CD14-positive monocyte (primary cell): ENCODE measurements around the gene BCOR. TPM values are rescaled to one million over a fixed set of nuclear protein-coding genes. Genes with fewer than 3 reads are reported as not detected.

Experiments used
- DNase-seq, 3 donors: peaks; one replicate each; pipeline ENCODE4 v3.0.0-alpha.2; 2011 to 2022
- H2AFZ ChIP-seq: 2 replicates; pipeline ENCODE4 v1.6.0; 2012; ENCODE audit warnings: mild to moderate bottlenecking, low read depth, low read length, inconsistent platforms; ENCODE audit not compliant: insufficient read depth, poor library complexity, severe bottlenecking
- H3K27ac ChIP-seq, 2 donors: 1 replicate in 1 of 2; 2 replicates in 1 of 2; pipeline ENCODE4 v1.5.1; 2012 to 2013; ENCODE audit warnings: low read length in 2 of 2, control low read depth in 1 of 2, inconsistent platforms in 1 of 2, low read depth in 1 of 2, mild to moderate bottlenecking in 1 of 2
- H3K27me3 ChIP-seq, 2 donors: one replicate each; pipeline versions ENCODE4 v1.6.0 to v1.6.1; 2011 to 2013; ENCODE audit warnings: low read length in 2 of 2; ENCODE audit not compliant: control insufficient read depth in 2 of 2, insufficient read depth in 2 of 2
- H3K36me3 ChIP-seq, 2 donors: replicated peaks in 1 of 2; 1 replicate in 1 of 2; 2 replicates in 1 of 2; pipeline versions ENCODE4 v1.5.1 to v1.6.1; 2012 to 2013; ENCODE audit warnings: low read length in 2 of 2, control low read depth in 1 of 2, inconsistent platforms in 1 of 2, mild to moderate bottlenecking in 1 of 2; ENCODE audit not compliant: insufficient read depth in 2 of 2, control insufficient read depth in 1 of 2
- H3K4me1 ChIP-seq, 2 donors: 1 replicate in 1 of 2; 2 replicates in 1 of 2; pipeline versions ENCODE4 v1.5.1 to v1.6.1; 2012 to 2013; ENCODE audit warnings: low read length in 2 of 2, control low read depth in 1 of 2, inconsistent platforms in 1 of 2, mild to moderate bottlenecking in 1 of 2, moderate library complexity in 1 of 2; ENCODE audit not compliant: insufficient read depth in 2 of 2, control insufficient read depth in 1 of 2
- H3K4me2 ChIP-seq: replicated peaks from 2 replicates; pipeline ENCODE3; 2012; ENCODE audit warnings: low read length, moderate library complexity, mild to moderate bottlenecking; ENCODE audit not compliant: poor library complexity, severe bottlenecking; ENCODE audit errors: extremely low read depth
- H3K4me3 ChIP-seq, 3 experiments: fragments of 200-600 bp in 1 of 3; sonication (generic) in 1 of 3; replicated peaks in 1 of 3; 1 replicate in 2 of 3; 2 replicates in 1 of 3; pipeline ENCODE4 v1.5.1; 2011 to 2013; ENCODE audit warnings: low read length in 3 of 3, mild to moderate bottlenecking in 3 of 3, control low read depth in 2 of 3, low read depth in 2 of 3, inconsistent platforms in 1 of 3, moderate library complexity in 1 of 3
- H3K79me2 ChIP-seq: 2 replicates; pipeline ENCODE4 v1.6.0; 2012; ENCODE audit warnings: mild to moderate bottlenecking, control low read depth, inconsistent platforms, low read length, moderate library complexity; ENCODE audit not compliant: insufficient read depth
- H3K9ac ChIP-seq: 2 replicates; pipeline ENCODE4 v1.6.0; 2017; ENCODE audit warnings: low read length, mild to moderate bottlenecking; ENCODE audit not compliant: insufficient read depth, poor library complexity, severe bottlenecking
- H3K9me3 ChIP-seq, 2 donors: replicated peaks in 1 of 2; 1 replicate in 1 of 2; 2 replicates in 1 of 2; pipeline versions ENCODE4 v1.5.1 to v1.6.1; 2012 to 2013; ENCODE audit warnings: low read length in 2 of 2, control low read depth in 1 of 2; ENCODE audit not compliant: control insufficient read depth in 1 of 2, insufficient read depth in 1 of 2
- H4K20me1 ChIP-seq: 2 replicates; pipeline ENCODE4 v1.6.0; 2012; ENCODE audit warnings: mild to moderate bottlenecking, low read length, control low read depth, moderate library complexity; ENCODE audit not compliant: insufficient read depth
- H3K27ac Mint-ChIP-seq, 7 donors: one replicate each; pipeline ENCODE4 v1.8.0; 2020; ENCODE audit warnings: mild to moderate bottlenecking in 7 of 7, mixed read lengths in 7 of 7, moderate library complexity in 6 of 7, inconsistent platforms in 2 of 7
- H3K27me3 Mint-ChIP-seq, 3 donors: one replicate each; pipeline ENCODE4 v1.8.0; 2021 to 2022; ENCODE audit warnings: low read depth in 3 of 3, mild to moderate bottlenecking in 3 of 3, mixed read lengths in 3 of 3, moderate library complexity in 3 of 3, inconsistent platforms in 1 of 3
- H3K36me3 Mint-ChIP-seq, 2 donors: one replicate each; pipeline ENCODE4 v1.8.0; 2020; ENCODE audit warnings: mixed read lengths in 2 of 2, inconsistent platforms in 1 of 2, mild to moderate bottlenecking in 1 of 2
- H3K4me1 Mint-ChIP-seq: one replicate; pipeline ENCODE4 v1.8.0; 2020; ENCODE audit warnings: mild to moderate bottlenecking, mixed read lengths
- H3K4me3 Mint-ChIP-seq, 2 donors: one replicate each; pipeline ENCODE4 v1.8.0; 2020; ENCODE audit warnings: mild to moderate bottlenecking in 2 of 2, mixed read lengths in 2 of 2, moderate library complexity in 1 of 2
- H3K9me3 Mint-ChIP-seq, 7 donors: one replicate each; pipeline ENCODE4 v1.8.0; 2020 to 2022; ENCODE audit warnings: mixed read lengths in 7 of 7, mild to moderate bottlenecking in 6 of 7, moderate library complexity in 6 of 7, inconsistent platforms in 2 of 7
- WGBS: methylation state at CpG from one replicate; pipeline ENCODE4 v1.1.5; 2013; ENCODE audit warnings: missing lambda C conversion rate; ENCODE audit not compliant: insufficient coverage; 5-methylcytosine and 5-hydroxymethylcytosine counted together
- intact Hi-C, 2 donors: fragments of 100-400 bp; cut with micrococcal nuclease; formaldehyde crosslinking; loops; one replicate each; pipeline versions ENCODE4 v1.15.0 to v1.15.1; 2023
- polyA plus RNA-seq, 3 donors: library from polyadenylated mRNA; depleted of rRNA in 1 of 3; unstranded in 2 of 3; stranded (reverse) in 1 of 3; fragments of 300-500 nt in 2 of 3; fragments of >200 nt in 1 of 3; fragmentation: Illumina TruSeq in 2 of 3; gene quantifications; 1 replicate in 2 of 3; 2 replicates in 1 of 3; pipeline ENCODE4 v1.2.3, GENCODE V29; 2012 to 2021
- TF ChIP-seq, protein P1 (sequence below): fragments of 200-600 bp; IDR thresholded peaks from one replicate; pipeline ENCODE4 v1.8.0; 2022; ENCODE audit warnings: antibody characterized with exemption, mild to moderate bottlenecking

Gene BCOR
- polyA plus RNA-seq, 3 donors = 1.1 to 8.2 (median 2.6) TPM

DNA sequence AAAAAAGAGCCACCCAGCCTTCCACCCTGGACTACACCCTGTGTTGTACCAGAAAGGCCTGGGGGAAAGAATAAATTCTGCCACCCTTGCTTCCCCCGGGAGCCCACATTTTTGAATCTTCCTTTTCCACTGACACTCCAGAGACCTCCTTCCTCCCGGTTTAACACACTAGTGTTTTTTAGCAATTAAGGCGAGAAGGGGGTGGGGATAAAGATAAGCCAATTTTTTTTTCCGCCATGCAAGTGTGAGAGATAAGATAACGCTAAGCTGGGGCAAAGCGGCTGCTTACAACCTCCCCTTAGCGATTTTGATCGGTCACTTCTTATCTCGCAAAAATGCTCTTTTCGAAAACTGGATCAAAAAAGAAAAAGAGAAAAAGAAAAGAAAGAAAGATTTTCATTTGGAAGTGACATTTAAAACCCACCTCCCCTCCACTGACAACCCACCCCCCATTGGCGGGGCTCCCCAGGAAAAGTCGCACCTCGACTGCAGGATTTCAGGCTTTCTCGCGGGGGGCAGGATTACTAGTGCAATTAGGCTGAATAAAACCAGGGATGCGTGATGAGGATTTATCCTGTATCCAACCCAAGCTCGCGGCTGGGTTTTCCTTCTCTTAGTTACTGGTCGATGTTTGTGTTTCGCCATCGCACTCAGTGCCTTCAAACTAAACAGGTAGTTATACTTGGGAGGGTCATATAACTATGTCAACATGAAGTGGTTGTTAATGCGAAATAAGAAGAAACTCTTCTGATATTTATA, 6.0 kb upstream of the BCOR start:
- Mint-ChIP-seq H3K27me3 (peaks cover 5 to 78% (median 11%) of the 10 kb centered on the region in 3 donors), H3K4me1 (peaks cover 36% of the 10 kb centered on the region), H3K36me3 (peaks cover 0 to 7% of the 10 kb centered on the region in 2 donors), H3K27ac (peak overlapping the region in 1 of 7 donors; percentile 86), H3K9me3 (peaks cover 0 to 50% (median 16%) of the 10 kb centered on the region in 7 donors), H3K4me3 (peak overlapping the region in 1 of 2 donors; percentile 50)
- no peak overlapping the region for H3K27ac ChIP-seq
- H3K9me3 ChIP-seq = peaks cover 0 to 7% of the 10 kb centered on the region in 2 donors
- H3K36me3 ChIP-seq = no peaks in the 10 kb centered on the region
- intact Hi-C loops = no loop called here
- WGBS = 100% methylated on average over 4 of the region's 22 CpGs
- no peak overlapping the region for H3K9ac ChIP-seq
- TF ChIP-seq, protein P1, sequence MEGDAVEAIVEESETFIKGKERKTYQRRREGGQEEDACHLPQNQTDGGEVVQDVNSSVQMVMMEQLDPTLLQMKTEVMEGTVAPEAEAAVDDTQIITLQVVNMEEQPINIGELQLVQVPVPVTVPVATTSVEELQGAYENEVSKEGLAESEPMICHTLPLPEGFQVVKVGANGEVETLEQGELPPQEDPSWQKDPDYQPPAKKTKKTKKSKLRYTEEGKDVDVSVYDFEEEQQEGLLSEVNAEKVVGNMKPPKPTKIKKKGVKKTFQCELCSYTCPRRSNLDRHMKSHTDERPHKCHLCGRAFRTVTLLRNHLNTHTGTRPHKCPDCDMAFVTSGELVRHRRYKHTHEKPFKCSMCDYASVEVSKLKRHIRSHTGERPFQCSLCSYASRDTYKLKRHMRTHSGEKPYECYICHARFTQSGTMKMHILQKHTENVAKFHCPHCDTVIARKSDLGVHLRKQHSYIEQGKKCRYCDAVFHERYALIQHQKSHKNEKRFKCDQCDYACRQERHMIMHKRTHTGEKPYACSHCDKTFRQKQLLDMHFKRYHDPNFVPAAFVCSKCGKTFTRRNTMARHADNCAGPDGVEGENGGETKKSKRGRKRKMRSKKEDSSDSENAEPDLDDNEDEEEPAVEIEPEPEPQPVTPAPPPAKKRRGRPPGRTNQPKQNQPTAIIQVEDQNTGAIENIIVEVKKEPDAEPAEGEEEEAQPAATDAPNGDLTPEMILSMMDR = no peak
- peaks cover 6 to 12% of the 10 kb centered on the region in 2 donors for H3K27me3 ChIP-seq
- peaks cover 11% of the 10 kb centered on the region for H3K79me2 ChIP-seq
- peaks cover 61 to 67% of the 10 kb centered on the region in 2 donors for H3K4me1 ChIP-seq
- H3K4me2 ChIP-seq = peak overlapping the region; percentile 82
- H4K20me1 ChIP-seq = peaks cover 4% of the 10 kb centered on the region
- no peak overlapping the region for H2AFZ ChIP-seq
- H3K4me3 ChIP-seq = no peak overlapping the region
- no peak for DNase-seq

DNA sequence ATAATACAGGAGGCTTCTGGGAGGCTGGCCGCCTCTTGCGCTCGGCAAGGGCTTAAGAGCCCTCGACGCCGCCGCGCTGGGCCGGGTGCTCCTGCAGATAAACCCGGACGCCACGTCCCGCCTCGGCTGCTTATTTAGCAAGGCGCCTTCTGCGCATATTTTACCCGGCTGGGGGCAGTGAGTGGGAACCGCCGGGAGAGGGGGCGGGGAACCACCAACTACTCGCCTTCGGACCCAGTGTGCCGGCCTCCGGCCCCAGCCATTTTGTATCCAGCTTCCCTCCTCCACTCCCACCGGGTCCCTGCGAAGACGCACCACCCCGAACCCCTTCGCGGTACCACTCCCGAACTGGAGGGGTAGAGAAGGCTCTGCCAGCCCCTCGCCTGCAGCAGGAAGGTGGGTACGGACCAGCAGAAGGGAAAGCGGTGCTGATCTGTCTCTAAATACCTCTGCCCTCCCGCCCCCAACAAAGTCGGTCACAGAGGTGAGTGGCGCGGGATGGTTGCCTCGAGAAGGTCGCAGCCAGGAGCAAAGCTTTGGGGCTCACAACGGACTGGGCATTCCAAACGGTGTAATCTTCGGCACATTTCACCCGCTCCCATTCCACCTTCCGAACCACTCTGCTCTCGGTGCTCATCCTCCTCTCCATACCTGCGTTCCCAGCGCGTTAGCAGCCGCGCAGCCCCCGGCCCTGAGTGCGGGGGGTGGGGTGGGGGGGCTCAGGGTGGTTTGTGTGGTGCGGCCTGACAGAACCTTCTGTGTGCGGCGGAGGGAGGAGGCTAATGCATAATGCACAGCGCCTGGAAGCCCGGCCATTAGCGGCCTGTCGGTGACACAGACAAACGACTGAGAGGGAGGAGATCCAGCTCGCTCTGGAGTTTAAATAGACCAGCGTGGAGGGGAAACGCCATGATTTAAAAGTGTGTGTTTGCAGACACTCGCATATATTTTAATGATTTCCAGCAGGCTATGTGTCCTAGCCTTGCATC, 4.9 kb upstream of the BCOR start:
- Mint-ChIP-seq H3K27ac (no peak overlapping the region), H3K36me3 (peaks cover 0 to 7% of the 10 kb centered on the region in 2 donors), H3K27me3 (peaks cover under 1 to 74% (median 3%) of the 10 kb centered on the region in 3 donors), H3K9me3 (peaks cover 0 to 44% (median 15%) of the 10 kb centered on the region in 7 donors), H3K4me1 (peaks cover 30% of the 10 kb centered on the region), H3K4me3 (no peak overlapping the region)
- Histone ChIP-seq H4K20me1 (peaks cover 4% of the 10 kb centered on the region), H3K79me2 (peaks cover 11% of the 10 kb centered on the region), H3K4me1 (peaks cover 54 to 62% of the 10 kb centered on the region in 2 donors), H3K27me3 (peaks cover 3 to 6% of the 10 kb centered on the region in 2 donors), H3K4me3 (no peak overlapping the region), H2AFZ (no peak overlapping the region), H3K9me3 (peaks cover 0 to 7% of the 10 kb centered on the region in 2 donors), H3K9ac (no peak overlapping the region), H3K27ac (no peak overlapping the region), H3K36me3 (no peaks in the 10 kb centered on the region), H3K4me2 (no peak overlapping the region)
- TF ChIP-seq, protein P1 = no peak
- intact Hi-C loops = no loop called here
- no peak for DNase-seq
- 90% methylated on average over 15 of the region's 65 CpGs for WGBS
